ENCODE results near the gene C11orf68. TPM values are rescaled to one million over a fixed set of nuclear protein-coding genes. Genes with fewer than 3 reads are reported as not detected.
A peak's percentile ranks its signal among the peaks of the same experiment; 100 is the strongest.

C11orf68 gene
- total and polyA plus RNA-seq, 9 of the 15 experiments (the other 6 are each of a cell fraction or from before 2014, with no cell fraction given): 3.6 to 35.9 (median 12.8) TPM

DNA sequence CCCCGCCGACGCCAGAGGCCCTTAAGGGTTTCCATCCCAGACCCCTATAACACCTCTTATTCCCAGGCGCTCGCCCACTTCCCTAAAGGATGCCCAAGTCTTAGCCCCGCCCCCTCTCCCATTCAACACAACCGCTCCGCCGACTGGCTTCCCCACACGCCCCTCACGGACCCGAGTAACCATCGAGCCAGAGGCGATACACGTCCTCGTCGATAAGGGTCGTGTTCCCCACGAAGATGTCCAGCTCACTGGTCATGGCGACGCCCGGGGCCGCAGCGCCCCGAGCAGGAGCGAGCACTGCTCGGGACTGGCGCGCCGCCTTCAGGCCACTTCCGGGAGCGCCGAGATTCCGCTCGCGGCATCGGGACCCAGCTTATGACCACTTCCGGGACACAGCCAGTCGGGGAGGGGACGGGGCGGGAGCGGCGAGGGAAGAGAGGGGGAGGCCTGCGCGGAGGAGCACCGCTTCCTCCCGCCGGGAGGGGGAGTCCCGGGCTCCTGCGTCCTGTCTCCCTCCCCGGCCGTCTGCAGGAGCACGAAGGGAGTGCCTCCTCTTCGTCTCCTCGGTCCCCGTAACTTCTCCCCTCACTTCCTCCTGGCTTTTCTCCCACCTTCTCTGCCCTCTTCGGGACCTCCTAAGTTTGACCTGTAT is 30.6 kb downstream of the C11orf68 start, which contains the start of gene FIBP (continued):
- TF ChIP-seq ARID2 (IDR thresholded peaks at IDR 0.05) (no peak), MYC (IDR thresholded peaks at IDR 0.05; ENCODE audit: low read depth, low read length) (peak; percentile 78), MYC (CRISPR knock-in tag; IDR thresholded peaks at IDR 0.05; ENCODE audit: borderline replicate concordance, low read depth) (peak; percentile 5; the same call in 1 of the 2 replicates), PURB (CRISPR knock-in tag; IDR thresholded peaks at IDR 0.05; ENCODE audit: low read depth) (no peak), KDM5B (IDR thresholded peaks at IDR 0.05; ENCODE audit: insufficient replicate concordance, low read depth, low read length) (peak; percentile 97), RFX7 (CRISPR knock-in tag; IDR thresholded peaks at IDR 0.05) (no peak), ASH1L (IDR thresholded peaks at IDR 0.05; ENCODE audit: borderline replicate concordance, low read depth, partially characterized antibody) (no peak), FOXK2 (conservative IDR thresholded peaks at IDR 0.05 in 1 of 2, IDR thresholded peaks at IDR 0.05 in 1 of 2; ENCODE audit: low read depth in 2 of 2) (peak; percentile 91), ZNF354B (CRISPR knock-in tag; IDR thresholded peaks at IDR 0.05) (no peak), ETS2 (tag; IDR thresholded peaks at IDR 0.05; ENCODE audit: borderline replicate concordance, poor library complexity, severe bottlenecking) (no peak), ZNF133 (CRISPR knock-in tag; IDR thresholded peaks at IDR 0.05) (no peak), ZNF212 (CRISPR knock-in tag; IDR thresholded peaks at IDR 0.05) (no peak), FOXK1 (CRISPR knock-in tag; IDR thresholded peaks at IDR 0.05; ENCODE audit: borderline replicate concordance) (no peak), HDAC3 (IDR thresholded peaks at IDR 0.05; ENCODE audit: borderline replicate concordance, partially characterized antibody) (no peak), ZNF76 (CRISPR knock-in tag; IDR thresholded peaks at IDR 0.05; ENCODE audit: borderline replicate concordance) (no peak), ZNF696 (CRISPR knock-in tag; conservative IDR thresholded peaks at IDR 0.05) (no peak), ZFPM2 (CRISPR knock-in tag; IDR thresholded peaks at IDR 0.05) (no peak)
- TF ChIP-seq, protein P1, sequence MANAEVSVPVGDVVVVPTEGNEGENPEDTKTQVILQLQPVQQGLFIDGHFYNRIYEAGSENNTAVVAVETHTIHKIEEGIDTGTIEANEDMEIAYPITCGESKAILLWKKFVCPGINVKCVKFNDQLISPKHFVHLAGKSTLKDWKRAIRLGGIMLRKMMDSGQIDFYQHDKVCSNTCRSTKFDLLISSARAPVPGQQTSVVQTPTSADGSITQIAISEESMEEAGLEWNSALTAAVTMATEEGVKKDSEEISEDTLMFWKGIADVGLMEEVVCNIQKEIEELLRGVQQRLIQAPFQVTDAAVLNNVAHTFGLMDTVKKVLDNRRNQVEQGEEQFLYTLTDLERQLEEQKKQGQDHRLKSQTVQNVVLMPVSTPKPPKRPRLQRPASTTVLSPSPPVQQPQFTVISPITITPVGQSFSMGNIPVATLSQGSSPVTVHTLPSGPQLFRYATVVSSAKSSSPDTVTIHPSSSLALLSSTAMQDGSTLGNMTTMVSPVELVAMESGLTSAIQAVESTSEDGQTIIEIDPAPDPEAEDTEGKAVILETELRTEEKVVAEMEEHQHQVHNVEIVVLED (CRISPR knock-in tag; IDR thresholded peaks at IDR 0.05): peak; percentile 17; the same call in 1 of the 2 replicates
- TF ChIP-seq, protein P2, sequence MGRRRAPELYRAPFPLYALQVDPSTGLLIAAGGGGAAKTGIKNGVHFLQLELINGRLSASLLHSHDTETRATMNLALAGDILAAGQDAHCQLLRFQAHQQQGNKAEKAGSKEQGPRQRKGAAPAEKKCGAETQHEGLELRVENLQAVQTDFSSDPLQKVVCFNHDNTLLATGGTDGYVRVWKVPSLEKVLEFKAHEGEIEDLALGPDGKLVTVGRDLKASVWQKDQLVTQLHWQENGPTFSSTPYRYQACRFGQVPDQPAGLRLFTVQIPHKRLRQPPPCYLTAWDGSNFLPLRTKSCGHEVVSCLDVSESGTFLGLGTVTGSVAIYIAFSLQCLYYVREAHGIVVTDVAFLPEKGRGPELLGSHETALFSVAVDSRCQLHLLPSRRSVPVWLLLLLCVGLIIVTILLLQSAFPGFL (CRISPR knock-in tag; IDR thresholded peaks at IDR 0.05): 0 out of 2 replicates have a peak, but pooled peaks have one; percentile 94
- TF ChIP-seq, protein P3, sequence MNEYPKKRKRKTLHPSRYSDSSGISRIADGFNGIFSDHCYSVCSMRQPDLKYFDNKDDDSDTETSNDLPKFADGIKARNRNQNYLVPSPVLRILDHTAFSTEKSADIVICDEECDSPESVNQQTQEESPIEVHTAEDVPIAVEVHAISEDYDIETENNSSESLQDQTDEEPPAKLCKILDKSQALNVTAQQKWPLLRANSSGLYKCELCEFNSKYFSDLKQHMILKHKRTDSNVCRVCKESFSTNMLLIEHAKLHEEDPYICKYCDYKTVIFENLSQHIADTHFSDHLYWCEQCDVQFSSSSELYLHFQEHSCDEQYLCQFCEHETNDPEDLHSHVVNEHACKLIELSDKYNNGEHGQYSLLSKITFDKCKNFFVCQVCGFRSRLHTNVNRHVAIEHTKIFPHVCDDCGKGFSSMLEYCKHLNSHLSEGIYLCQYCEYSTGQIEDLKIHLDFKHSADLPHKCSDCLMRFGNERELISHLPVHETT (CRISPR knock-in tag; conservative IDR thresholded peaks at IDR 0.05 in 1 of 2, IDR thresholded peaks at IDR 0.05 in 1 of 2): peak in 1 of 2 experiments; percentile 94; a peak in 2 of 4 replicates
- TF ChIP-seq, protein P4, sequence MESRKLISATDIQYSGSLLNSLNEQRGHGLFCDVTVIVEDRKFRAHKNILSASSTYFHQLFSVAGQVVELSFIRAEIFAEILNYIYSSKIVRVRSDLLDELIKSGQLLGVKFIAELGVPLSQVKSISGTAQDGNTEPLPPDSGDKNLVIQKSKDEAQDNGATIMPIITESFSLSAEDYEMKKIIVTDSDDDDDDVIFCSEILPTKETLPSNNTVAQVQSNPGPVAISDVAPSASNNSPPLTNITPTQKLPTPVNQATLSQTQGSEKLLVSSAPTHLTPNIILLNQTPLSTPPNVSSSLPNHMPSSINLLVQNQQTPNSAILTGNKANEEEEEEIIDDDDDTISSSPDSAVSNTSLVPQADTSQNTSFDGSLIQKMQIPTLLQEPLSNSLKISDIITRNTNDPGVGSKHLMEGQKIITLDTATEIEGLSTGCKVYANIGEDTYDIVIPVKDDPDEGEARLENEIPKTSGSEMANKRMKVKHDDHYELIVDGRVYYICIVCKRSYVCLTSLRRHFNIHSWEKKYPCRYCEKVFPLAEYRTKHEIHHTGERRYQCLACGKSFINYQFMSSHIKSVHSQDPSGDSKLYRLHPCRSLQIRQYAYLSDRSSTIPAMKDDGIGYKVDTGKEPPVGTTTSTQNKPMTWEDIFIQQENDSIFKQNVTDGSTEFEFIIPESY (CRISPR knock-in tag; IDR thresholded peaks at IDR 0.05): peak; percentile 53; the same call in 1 of the 2 replicates
